IMR-90 (cell line): ENCODE measurements around the gene TRPM3. TPM values are rescaled to one million over a fixed set of nuclear protein-coding genes. Genes with fewer than 3 reads are reported as not detected.

Experiments used
- ATAC-seq: fragments of 200-7000 bp; cut with Tn5 transposase; 2 replicates; pipeline ENCODE4 v1.9.1; 2020; ENCODE audit warnings: low read depth, mild to moderate bottlenecking, moderate library complexity
- BruUV-seq: library from RNA; stranded (reverse); fragments of 400-500 nt; replicated peaks from 2 replicates; lab custom pipeline; 2021; lab: Mats Ljungman, UMichigan
- CTCF ChIA-PET: fragments of 300-600 bp; formaldehyde crosslinking; extraction: SDS; loops from one replicate; lab custom pipeline; 2021; ENCODE audit warnings: antibody characterized with exemption; lab: Yijun Ruan, JAX
- POLR2A ChIA-PET: fragments of 300-600 bp; sonication (Branson Sonifier 250); formaldehyde crosslinking; loops from one replicate; lab custom pipeline; 2022; ENCODE audit warnings: antibody characterized with exemption; ENCODE audit not compliant: unreplicated experiment; lab: Charles Lee
- DNase-seq: peaks from one replicate; pipeline ENCODE4 v3.0.0; 2013
- H2AFZ ChIP-seq: replicated peaks from 2 replicates; pipeline ENCODE3; 2013; ENCODE audit warnings: low read length, mild to moderate bottlenecking; ENCODE audit not compliant: poor library complexity
- H2AK5ac ChIP-seq: 2 replicates; pipeline ENCODE4 v1.6.1; 2013; ENCODE audit warnings: low read depth, low read length, inconsistent platforms
- H2AK9ac ChIP-seq: replicated peaks from 2 replicates; pipeline ENCODE3; 2013; ENCODE audit warnings: mild to moderate bottlenecking, low read depth, low read length, moderate library complexity; ENCODE audit not compliant: poor library complexity
- H2BK120ac ChIP-seq: 2 replicates; pipeline ENCODE4 v1.6.1; 2013; ENCODE audit warnings: low read depth, low read length, inconsistent platforms
- H2BK15ac ChIP-seq: 3 replicates; pipeline ENCODE4 v1.6.1; 2013; ENCODE audit warnings: low read depth, low read length, inconsistent platforms
- H2BK20ac ChIP-seq: 2 replicates; pipeline ENCODE4 v1.6.1; 2013; ENCODE audit warnings: low read depth, mild to moderate bottlenecking, inconsistent platforms, low read length, moderate library complexity
- H2BK5ac ChIP-seq: 2 replicates; pipeline ENCODE4 v1.6.1; 2013; ENCODE audit warnings: mild to moderate bottlenecking, low read depth, low read length, inconsistent platforms; ENCODE audit not compliant: poor library complexity, severe bottlenecking
- H3K14ac ChIP-seq: replicated peaks from 2 replicates; pipeline ENCODE4 v1.6.1; 2013; ENCODE audit warnings: low read depth, low read length, inconsistent platforms
- H3K18ac ChIP-seq: 2 replicates; pipeline ENCODE4 v1.6.1; 2013; ENCODE audit warnings: low read depth, low read length, control low read depth
- H3K23ac ChIP-seq: 2 replicates; pipeline ENCODE4 v1.6.1; 2013; ENCODE audit warnings: low read depth, low read length, inconsistent platforms
- H3K27ac ChIP-seq: 2 replicates; pipeline ENCODE4 v1.5.1; 2013; ENCODE audit warnings: mild to moderate bottlenecking, control low read depth, low read length; ENCODE audit not compliant: insufficient read depth
- H3K27me3 ChIP-seq: 2 replicates; pipeline ENCODE4 v1.6.1; 2013; ENCODE audit warnings: low read length; ENCODE audit not compliant: control insufficient read depth, insufficient read depth
- H3K36me3 ChIP-seq: 2 replicates; pipeline ENCODE4 v1.6.1; 2013; ENCODE audit warnings: low read length, mixed read lengths; ENCODE audit not compliant: control insufficient read depth, insufficient read depth
- H3K4ac ChIP-seq: 2 replicates; pipeline ENCODE4 v1.6.1; 2013; ENCODE audit warnings: low read depth, low read length, inconsistent platforms
- H3K4me1 ChIP-seq: 2 replicates; pipeline ENCODE4 v1.6.1; 2013; ENCODE audit warnings: low read length, mixed read lengths; ENCODE audit not compliant: control insufficient read depth, insufficient read depth
- H3K4me2 ChIP-seq: 2 replicates; pipeline ENCODE4 v1.6.1; 2013; ENCODE audit warnings: low read depth, mild to moderate bottlenecking, control low read depth, low read length, moderate library complexity
- H3K4me3 ChIP-seq: 2 replicates; pipeline ENCODE4 v1.5.1; 2013; ENCODE audit warnings: low read depth, mild to moderate bottlenecking, control low read depth, low read length, moderate library complexity; ENCODE audit not compliant: insufficient read depth
- H3K56ac ChIP-seq: 2 replicates; pipeline ENCODE4 v1.6.1; 2013; ENCODE audit warnings: low read length, inconsistent platforms; ENCODE audit not compliant: insufficient read depth; ENCODE audit errors: extremely low read depth
- H3K79me1 ChIP-seq, 2 experiments: 2 replicates each; pipeline ENCODE4 v1.6.1; 2013; ENCODE audit warnings: low read length in 2 of 2, inconsistent platforms in 1 of 2, low read depth in 1 of 2
- H3K9ac ChIP-seq: 2 replicates; pipeline ENCODE4 v1.6.1; 2013; ENCODE audit warnings: low read depth, low read length, control low read depth
- H3K9me1 ChIP-seq: 2 replicates; pipeline ENCODE4 v1.6.1; 2013; ENCODE audit warnings: low read length, inconsistent platforms; ENCODE audit not compliant: insufficient read depth
- H3K9me3 ChIP-seq: 2 replicates; pipeline ENCODE4 v1.6.1; 2013; ENCODE audit warnings: low read length; ENCODE audit not compliant: control insufficient read depth, insufficient read depth
- H4K20me1 ChIP-seq: 2 replicates; pipeline ENCODE4 v1.6.1; 2013; ENCODE audit warnings: low read length, inconsistent platforms; ENCODE audit not compliant: insufficient read depth
- H4K5ac ChIP-seq: 2 replicates; pipeline ENCODE4 v1.6.1; 2013; ENCODE audit warnings: mild to moderate bottlenecking, low read depth, low read length, control low read depth
- H4K8ac ChIP-seq, 2 experiments: 2 replicates each; pipeline ENCODE4 v1.6.1; 2013; ENCODE audit warnings: low read depth in 2 of 2, low read length in 2 of 2, control low read depth in 1 of 2, inconsistent platforms in 1 of 2
- H4K91ac ChIP-seq: 2 replicates; pipeline ENCODE4 v1.6.1; 2013; ENCODE audit warnings: low read depth, low read length, inconsistent platforms; ENCODE audit not compliant: insufficient read depth
- BHLHE40 ChIP-seq: fragments of 150-350 bp; IDR thresholded peaks from 2 replicates; pipeline ENCODE4 v1.6.1; 2016; ENCODE audit warnings: mild to moderate bottlenecking, low read depth, low read length
- CEBPB ChIP-seq: IDR thresholded peaks from 2 replicates; pipeline ENCODE4 v1.6.1; 2012; ENCODE audit warnings: low read depth, low read length, improper control_type of control experiment
- CHD1 ChIP-seq: IDR thresholded peaks from 2 replicates; pipeline ENCODE4 v1.6.1; 2012; ENCODE audit warnings: low read depth, low read length, improper control_type of control experiment
- CTCF ChIP-seq: conservative IDR thresholded peaks from 2 replicates; pipeline ENCODE4 v1.5.1; 2012; ENCODE audit warnings: mild to moderate bottlenecking, low read depth, low read length, improper control_type of control experiment
- FOS ChIP-seq: fragments of 150-350 bp; IDR thresholded peaks from 2 replicates; pipeline ENCODE4 v1.6.1; 2016; ENCODE audit warnings: low read depth, low read length
- MAFK ChIP-seq: IDR thresholded peaks from 2 replicates; pipeline ENCODE4 v1.6.1; 2012; ENCODE audit warnings: low read depth, low read length, improper control_type of control experiment
- MAZ ChIP-seq: IDR thresholded peaks from 2 replicates; pipeline ENCODE4 v1.6.1; 2012; ENCODE audit warnings: low read depth, mild to moderate bottlenecking, low read length, improper control_type of control experiment, moderate library complexity, borderline replicate concordance
- MXI1 ChIP-seq: IDR thresholded peaks from 2 replicates; pipeline ENCODE4 v1.6.1; 2012; ENCODE audit warnings: low read depth, mild to moderate bottlenecking, low read length, moderate library complexity, borderline replicate concordance
- NFE2L2 ChIP-seq: fragments of 150-350 bp; IDR thresholded peaks from 2 replicates; pipeline ENCODE4 v1.6.1; 2016; ENCODE audit warnings: low read depth, mild to moderate bottlenecking, low read length
- POLR2A ChIP-seq: IDR thresholded peaks from 2 replicates; pipeline ENCODE4 v1.6.1; 2012; ENCODE audit warnings: mild to moderate bottlenecking, low read depth, low read length
- RAD21 ChIP-seq: IDR thresholded peaks from 2 replicates; pipeline ENCODE4 v1.6.1; 2012; ENCODE audit warnings: low read length, improper control_type of control experiment
- RCOR1 ChIP-seq: IDR thresholded peaks from 2 replicates; pipeline ENCODE4 v1.6.1; 2012; ENCODE audit warnings: mild to moderate bottlenecking, low read length, improper control_type of control experiment; ENCODE audit not compliant: insufficient replicate concordance
- RFX5 ChIP-seq: IDR thresholded peaks from 2 replicates; pipeline ENCODE4 v1.8.0; 2012; ENCODE audit warnings: low read depth, mild to moderate bottlenecking, low read length, moderate library complexity
- SMC3 ChIP-seq: fragments of 150-350 bp; IDR thresholded peaks from 2 replicates; pipeline ENCODE4 v1.6.1; 2016; ENCODE audit warnings: low read depth, mild to moderate bottlenecking, antibody characterized with exemption, low read length, moderate library complexity
- USF2 ChIP-seq: fragments of 150-350 bp; IDR thresholded peaks from 2 replicates; pipeline ENCODE4 v1.6.1; 2017; ENCODE audit warnings: mild to moderate bottlenecking, antibody characterized with exemption, low read length, low read depth
- WGBS, 2 experiments: methylation state at CpG; one replicate each; pipeline versions ENCODE4 v1.1.5 to v1.1.7; 2013; ENCODE audit warnings: missing lambda C conversion rate in 2 of 2; ENCODE audit not compliant: insufficient read length in 1 of 2; ENCODE audit errors: extremely low coverage in 2 of 2; 5-methylcytosine and 5-hydroxymethylcytosine counted together
- dilution Hi-C: fragments of 300-500 bp; cut with HindIII; formaldehyde crosslinking; loops from one replicate; pipeline ENCODE4 v1.14.3; 2018; ENCODE audit warnings: low sequenced_read_pairs; ENCODE audit not compliant: unreplicated experiment
- in situ Hi-C: fragments of 300-500 bp; cut with MboI; formaldehyde crosslinking; loops from 3 replicates; pipeline ENCODE4 v1.14.3; 2019; ENCODE audit warnings: low sequenced_read_pairs, inconsistent platforms, mixed read lengths
- intact Hi-C: fragments of 100-400 bp; cut with micrococcal nuclease; formaldehyde crosslinking; loops from 2 replicates; pipeline ENCODE4 v1.10.0; 2022
- polyA plus RNA-seq, 3 experiments: library from polyadenylated mRNA; depleted of rRNA; stranded (reverse); fragments of >200 nt; gene quantifications; 2 replicates each; pipeline ENCODE4 v1.2.3, GENCODE V29; 2012; ENCODE audit warnings: low replicate concordance in 1 of 3
- total RNA-seq: library from RNA; depleted of rRNA; stranded (reverse); fragments of >200 nt; gene quantifications from 2 replicates; pipeline ENCODE4 v1.2.3, GENCODE V29; 2012
- TF ChIP-seq, protein P1 (sequence below): fragments of 150-350 bp; IDR thresholded peaks from 2 replicates; pipeline ENCODE4 v1.6.1; 2016; ENCODE audit warnings: low read depth, mild to moderate bottlenecking, low read length, moderate library complexity, borderline replicate concordance

The TRPM3 gene
- total and polyA plus RNA-seq, 2 of the 4 experiments (the other 2 are of a cell fraction): not detected

GRCh38 chr9:70881333-70881732 is 240.1 kb downstream of the TRPM3 start:
- Histone ChIP-seq H2AK9ac (no peak overlapping the region), H2AK5ac (no peak overlapping the region), H3K9me3 (no peaks in the 10 kb centered on the region), H2BK20ac (no peak overlapping the region), H4K91ac (no peak overlapping the region), H3K9me1 (no peaks in the 10 kb centered on the region), H3K79me1 (no peaks in the 10 kb centered on the region), H3K36me3 (no peaks in the 10 kb centered on the region), H3K14ac (no peak overlapping the region), H3K9ac (no peak overlapping the region), H3K56ac (no peak overlapping the region), H3K4me1 (no peaks in the 10 kb centered on the region), H3K4ac (no peak overlapping the region), H3K4me2 (no peak overlapping the region), H2BK5ac (no peak overlapping the region), H2BK15ac (no peak overlapping the region), H2BK120ac (no peak overlapping the region), H3K4me3 (no peak overlapping the region), H3K27ac (no peak overlapping the region), H4K20me1 (no peaks in the 10 kb centered on the region), H4K8ac (no peak overlapping the region), H3K27me3 (peaks cover 2% of the 10 kb centered on the region; the same call in 1 of the 2 replicates), H4K5ac (no peak overlapping the region), H3K18ac (no peak overlapping the region), H3K23ac (no peak overlapping the region), H2AFZ (no peak overlapping the region)
- BruUV-seq: no TSS peak
- in situ Hi-C loops (no loop called here), intact Hi-C loops (no loop called here), dilution Hi-C loops (no loop called here)
- ChIA-PET CTCF (no interaction called here), POLR2A (no interaction called here)
- no peak for ATAC-seq
- no peak for DNase-seq
- WGBS, 2 experiments: 70% methylated on average over 2 of the region's 6 CpGs; no CpG with 5 or more reads in 1 of the 2 experiments
- TF ChIP-seq MXI1: no peak
- no peak for TF ChIP-seq RFX5
- no peak for TF ChIP-seq CHD1
- TF ChIP-seq FOS: no peak
- no peak for TF ChIP-seq BHLHE40
- no peak for TF ChIP-seq CTCF
- TF ChIP-seq RAD21: no peak
- TF ChIP-seq MAFK: no peak
- TF ChIP-seq, protein P1, sequence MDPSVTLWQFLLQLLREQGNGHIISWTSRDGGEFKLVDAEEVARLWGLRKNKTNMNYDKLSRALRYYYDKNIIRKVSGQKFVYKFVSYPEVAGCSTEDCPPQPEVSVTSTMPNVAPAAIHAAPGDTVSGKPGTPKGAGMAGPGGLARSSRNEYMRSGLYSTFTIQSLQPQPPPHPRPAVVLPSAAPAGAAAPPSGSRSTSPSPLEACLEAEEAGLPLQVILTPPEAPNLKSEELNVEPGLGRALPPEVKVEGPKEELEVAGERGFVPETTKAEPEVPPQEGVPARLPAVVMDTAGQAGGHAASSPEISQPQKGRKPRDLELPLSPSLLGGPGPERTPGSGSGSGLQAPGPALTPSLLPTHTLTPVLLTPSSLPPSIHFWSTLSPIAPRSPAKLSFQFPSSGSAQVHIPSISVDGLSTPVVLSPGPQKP: no peak
- no peak for TF ChIP-seq SMC3
- TF ChIP-seq RCOR1: no peak
- no peak for TF ChIP-seq USF2
- no peak for TF ChIP-seq CEBPB
- TF ChIP-seq MAZ: no peak
- no peak for TF ChIP-seq NFE2L2
- TF ChIP-seq POLR2A: no peak
